GM19239 (cell line): ENCODE data around the gene SNX27.
A peak's percentile ranks its signal among the peaks of the same experiment; 100 is the strongest.

Experiments used
- DNase-seq: peaks from one replicate; pipeline ENCODE4 v3.0.0; 2011; ENCODE audit warnings: low spot score; ENCODE audit not compliant: insufficient read length
- FAIRE-seq: peaks from 2 replicates; lab custom pipeline; 2011; peaks lifted over from hg19 to GRCh38; lab: Jason Lieb, UNC

Gene SNX27

DNA sequence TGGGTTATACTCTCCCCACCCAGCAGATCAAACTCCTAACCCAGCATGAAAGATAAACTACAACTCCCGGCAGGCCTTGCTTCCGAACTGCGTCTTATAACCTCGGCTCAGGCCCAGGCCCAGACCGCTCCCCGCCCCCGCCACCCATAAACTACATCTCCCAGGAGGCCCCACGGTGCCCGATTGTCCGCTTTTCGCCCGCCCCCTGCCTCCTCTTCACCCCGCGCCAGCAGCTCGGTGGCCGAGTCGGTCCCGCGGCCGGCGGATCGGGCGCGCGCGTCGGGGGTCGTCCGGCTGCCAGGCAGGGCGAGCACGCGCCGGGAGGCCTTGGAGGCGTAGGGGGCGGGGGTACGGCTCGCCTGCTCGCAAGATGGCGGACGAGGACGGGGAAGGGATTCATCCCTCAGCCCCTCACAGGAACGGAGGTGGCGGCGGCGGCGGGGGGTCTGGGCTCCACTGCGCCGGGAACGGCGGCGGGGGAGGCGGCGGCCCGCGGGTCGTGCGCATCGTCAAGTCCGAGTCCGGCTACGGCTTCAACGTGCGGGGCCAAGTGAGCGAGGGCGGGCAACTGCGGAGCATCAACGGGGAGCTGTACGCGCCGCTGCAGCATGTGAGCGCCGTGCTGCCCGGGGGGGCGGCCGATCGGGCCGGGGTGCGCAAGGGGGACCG lies at the start of gene SNX27:
TSS of gene SNX27 (plus strand) at position 219 of the 669 bp plus-strand sequence. CDS start at position 371, 152 bp downstream.
- peak; percentile 85 for FAIRE-seq

DNA sequence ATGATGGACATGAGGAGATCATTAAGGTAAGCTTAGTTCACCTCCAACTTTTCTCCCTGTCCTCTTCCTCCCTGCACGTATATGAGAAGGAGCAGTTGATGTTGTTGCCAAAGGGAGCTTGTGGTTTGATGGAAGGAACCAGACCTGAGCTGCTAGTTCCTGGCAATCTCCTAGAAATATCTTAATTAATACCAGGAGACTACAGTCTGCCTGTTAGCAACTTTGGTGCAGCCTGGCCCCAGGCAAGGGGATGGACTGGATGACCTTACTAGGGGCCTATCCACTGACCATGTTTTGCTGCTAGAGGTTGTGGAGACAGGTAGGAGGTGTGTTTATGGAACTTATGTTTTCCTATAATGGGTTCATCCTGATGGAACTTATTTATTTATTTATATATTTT lies 49.2 kb upstream of the SNX27 start:
- FAIRE-seq: no peak
- DNase-seq: no peak

More for the DNA sequence above, at the start of gene SNX27:
- DNase-seq: peak; percentile 96

DNA sequence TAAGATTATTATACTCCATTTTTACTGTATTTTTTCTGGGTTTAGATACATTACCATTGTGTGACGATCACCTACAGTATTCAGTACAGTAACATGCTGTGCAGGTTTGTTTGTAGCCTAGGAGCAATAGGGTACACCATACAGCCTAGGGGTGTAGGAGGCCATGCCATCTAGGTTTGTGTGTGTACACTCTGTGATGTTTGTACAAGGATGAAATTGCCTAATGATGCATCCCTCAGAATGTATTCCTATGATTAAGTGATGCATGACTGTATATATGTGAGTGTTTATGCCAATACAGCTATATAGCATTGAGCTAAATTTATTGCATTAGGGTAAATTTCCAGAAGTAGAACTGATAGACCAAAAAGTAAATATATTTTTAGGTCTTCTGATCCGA lies 48.5 kb upstream of the SNX27 start:
- no peak for DNase-seq
- no peak for FAIRE-seq

GRCh38 chr1:151565502-151566189 lies 46.2 kb upstream of the SNX27 start:
- FAIRE-seq (no peak), DNase-seq (no peak)

DNA sequence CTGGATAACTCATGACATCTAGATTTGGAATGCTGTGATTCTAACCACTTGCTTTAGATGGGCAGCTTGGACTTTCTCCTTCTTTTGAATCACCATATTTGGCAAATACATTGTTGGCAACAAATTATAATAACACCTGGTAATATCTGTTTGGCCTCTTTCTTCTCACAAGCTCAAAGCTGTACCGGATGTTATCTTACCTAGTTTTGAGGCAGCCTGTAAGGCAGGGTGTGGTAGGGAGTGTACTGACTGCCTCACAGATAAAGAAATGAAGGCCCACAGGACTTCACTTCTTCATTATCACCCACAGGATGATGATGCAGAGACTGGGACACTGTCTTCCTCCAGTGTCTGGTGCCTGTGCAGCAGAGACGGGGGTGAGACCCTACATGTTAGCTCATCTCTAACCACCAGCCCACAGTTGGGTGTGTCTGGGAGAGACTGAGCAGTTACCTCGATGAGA lies 43.2 kb upstream of the SNX27 start:
- no peak for FAIRE-seq
- DNase-seq: no peak

DNA sequence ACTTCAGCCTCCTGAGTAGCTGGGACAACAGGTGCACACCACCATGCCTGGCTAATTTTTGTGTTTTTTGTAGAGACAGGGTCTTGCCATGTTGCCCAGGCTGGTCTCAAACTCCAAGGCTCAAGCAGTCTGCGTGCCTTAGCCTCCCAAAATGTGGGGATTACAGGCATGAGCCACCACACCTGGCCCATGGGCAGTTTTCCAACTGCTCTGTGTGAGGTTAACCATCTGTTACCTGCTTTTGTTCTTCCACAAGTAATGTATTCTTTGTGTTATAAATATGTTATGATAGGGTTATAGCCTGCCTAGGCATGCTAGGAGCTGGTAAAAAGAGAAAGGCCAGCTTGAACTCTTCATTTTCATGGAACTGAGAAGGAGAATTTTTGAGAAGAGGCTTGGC lies 41.0 kb upstream of the SNX27 start:
- DNase-seq (no peak), FAIRE-seq (no peak)

DNA sequence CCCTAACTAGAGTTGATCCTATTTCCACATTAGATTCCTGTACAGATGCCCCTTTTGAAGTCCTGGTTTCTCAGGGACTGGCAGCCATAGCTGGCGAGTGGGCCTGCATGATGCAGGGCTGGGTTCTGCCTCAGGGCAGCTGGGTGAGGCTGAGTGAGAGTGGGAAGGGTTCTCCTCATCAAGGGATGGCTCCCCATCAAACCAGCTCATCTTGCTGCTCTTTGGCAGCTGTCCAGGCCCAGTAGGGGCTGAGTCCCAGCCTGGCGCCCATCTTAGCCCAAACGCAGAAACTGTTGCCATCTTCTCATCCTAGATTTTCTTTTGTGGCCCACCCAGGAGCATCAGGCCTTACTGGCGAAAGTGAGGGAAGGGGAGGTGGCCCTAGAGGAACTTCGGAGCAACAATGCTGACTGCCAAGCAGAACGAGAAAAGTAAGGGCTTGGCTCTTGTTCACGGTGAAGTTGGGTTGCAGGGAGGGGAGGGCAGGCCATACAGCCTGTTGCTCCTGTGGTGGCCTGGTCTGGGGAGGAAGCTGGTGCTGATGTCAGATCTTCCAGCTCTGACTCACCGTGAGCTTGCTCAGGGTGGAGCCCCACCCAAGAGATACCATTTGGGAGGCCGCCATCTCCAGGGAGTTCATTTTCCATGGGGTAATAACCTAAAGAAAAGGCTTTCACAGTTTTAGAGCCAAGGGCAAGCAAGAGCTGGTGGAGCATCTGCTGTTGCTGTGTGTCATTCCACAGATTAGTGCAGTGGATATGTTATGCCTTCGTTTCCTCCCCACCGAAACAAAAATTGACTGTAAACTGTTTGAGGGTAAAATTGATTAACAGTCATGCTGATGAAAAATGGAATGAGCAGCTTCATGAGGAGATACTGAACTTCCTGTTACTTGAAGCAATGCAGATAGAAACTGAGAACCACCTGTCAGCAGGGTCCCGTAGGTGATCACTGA lies 37.0 kb upstream of the SNX27 start:
- no peak for FAIRE-seq
- no peak for DNase-seq

DNA sequence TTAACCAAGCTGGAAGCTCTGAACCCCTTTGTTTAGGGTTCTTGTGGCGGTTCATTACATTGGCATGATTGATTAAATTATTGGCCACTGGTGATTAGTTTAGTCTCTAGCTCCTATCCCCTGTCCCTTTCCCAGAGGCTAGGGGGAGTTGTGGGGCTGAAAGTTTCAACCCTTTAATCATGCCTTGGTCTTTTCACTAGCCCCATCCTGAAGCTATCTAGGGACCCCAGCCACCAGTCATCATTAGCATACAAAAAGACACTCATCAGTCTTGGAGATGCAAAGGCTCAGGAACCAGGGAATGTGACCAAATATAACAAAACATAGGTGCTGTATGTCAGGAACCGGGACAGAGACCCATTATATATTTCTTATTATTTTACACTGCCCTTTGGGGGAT lies 34.7 kb upstream of the SNX27 start:
- DNase-seq: no peak

DNA sequence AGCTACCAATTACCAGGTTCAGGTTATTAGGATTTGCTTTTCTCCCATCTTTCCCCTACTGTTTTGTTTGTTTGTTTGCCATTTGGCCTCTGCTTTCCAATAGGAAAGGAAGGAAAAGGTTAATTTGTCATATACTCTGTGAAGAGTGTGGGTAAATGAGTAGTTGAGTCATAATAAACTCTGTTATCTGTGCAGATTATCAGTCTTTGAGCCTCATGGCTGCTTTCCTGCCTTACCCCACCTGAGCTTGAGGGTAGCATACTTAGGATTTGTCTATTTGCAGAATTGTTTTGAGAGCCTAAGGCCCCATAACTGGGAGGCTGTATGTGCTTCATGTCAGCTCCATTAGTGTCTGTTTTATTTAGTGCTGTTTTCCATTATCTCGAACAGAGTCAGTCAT lies 32.9 kb upstream of the SNX27 start:
- DNase-seq (no peak), FAIRE-seq (no peak)

More for the DNA sequence above, 34.7 kb upstream of the SNX27 start:
- FAIRE-seq: no peak

DNA sequence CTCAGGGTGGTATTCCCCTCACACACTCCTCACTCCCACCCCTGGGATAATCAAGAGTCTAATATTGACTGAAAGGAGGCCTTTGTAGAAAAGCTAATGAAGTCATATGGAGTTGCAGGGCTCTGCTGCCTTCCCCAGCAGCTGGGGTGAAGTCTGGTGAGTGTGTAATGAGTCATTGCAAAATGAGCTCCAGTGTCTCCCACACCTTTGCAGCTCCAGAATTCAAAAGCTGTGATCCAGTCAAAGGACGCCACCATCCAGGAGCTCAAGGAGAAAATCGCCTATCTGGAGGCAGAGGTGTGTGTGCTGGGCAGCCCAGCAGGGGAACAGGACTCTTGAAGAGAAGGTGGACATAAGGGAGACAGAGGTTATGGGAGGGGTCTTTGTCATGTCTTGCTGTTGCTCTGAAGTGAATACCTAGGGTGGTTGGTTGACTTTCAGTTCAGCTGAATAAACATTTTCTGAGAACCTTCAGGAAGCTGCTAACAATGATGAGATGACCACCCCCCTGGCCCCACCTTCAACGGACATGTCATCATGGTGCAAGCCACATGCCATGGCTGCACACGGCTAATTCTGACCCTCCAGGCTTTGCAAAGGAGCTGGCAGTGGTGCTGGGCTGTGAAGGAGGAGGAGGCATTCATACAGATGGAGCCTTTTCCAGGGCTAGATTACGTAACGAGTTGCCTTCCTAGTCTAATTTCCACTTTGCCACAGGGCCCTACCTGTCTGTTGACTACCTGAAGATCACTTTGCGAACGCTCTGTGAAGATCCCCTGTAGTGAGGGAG lies 32.2 kb upstream of the SNX27 start:
- FAIRE-seq (no peak), DNase-seq (no peak)

DNA sequence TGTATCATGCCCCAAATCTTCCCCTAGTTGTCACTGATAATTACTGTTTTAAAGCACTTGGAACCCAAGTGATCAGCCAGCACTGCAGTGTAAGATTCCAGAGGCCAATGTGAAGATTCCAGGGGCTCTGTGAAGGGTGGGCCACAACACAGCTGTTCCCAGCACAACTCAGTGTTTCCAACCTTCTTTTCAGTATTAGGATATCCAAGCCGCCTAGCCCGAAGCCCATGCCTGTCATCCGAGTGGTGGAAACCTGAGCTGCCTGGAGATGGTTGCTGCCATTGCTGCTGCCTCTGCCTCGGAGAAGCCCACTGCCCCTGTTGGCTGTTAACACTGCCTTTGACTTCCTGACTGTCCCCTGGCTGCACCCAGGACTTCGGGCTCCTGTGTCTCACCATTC lies 30.4 kb upstream of the SNX27 start:
- no peak for DNase-seq
- FAIRE-seq: no peak

GRCh38 chr1:151581921-151582320 lies 29.9 kb upstream of the SNX27 start:
- no peak for FAIRE-seq

DNA sequence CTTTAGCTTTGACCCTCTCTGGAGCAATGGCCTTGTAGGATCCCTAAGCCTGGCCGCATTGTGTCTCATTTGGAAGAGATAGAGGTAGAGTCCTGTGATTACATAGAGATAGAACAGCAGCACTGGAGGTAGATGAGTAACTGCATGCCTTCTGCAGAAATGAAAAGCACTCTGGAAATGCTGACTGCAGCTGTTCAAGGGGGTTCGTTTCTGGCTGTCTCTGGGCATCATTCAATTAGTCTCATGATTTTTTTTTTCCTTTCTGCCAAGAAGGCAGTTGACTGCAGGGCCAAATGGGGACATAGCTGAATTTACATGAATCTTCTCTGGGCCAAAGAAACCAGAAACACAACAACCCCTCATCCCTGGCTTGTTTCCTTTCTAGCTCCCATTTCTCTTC lies 28.1 kb upstream of the SNX27 start:
- no peak for DNase-seq
- no peak for FAIRE-seq

More at GRCh38 chr1:151581921-151582320, 29.9 kb upstream of the SNX27 start:
- DNase-seq: no peak

DNA sequence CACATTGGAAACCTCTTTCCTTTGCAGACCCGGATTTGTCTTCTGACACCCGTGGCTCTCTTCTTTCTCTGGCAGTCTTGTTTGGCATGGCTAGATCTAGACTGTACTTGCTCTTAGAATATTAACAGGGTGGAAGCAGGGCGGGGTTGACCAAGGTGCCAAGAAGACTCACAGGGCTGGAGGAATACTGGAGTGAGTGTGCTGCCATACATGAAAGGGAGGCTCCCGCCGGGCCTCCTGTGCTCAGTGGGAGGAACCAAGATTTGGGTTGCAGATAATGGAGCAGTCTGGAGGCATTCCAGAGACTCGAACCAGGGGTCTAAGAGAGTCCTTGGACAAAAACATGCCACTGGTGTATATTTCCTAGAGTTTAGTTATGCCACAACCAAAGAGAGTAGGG lies 27.6 kb upstream of the SNX27 start:
- no peak for FAIRE-seq
- DNase-seq: no peak

DNA sequence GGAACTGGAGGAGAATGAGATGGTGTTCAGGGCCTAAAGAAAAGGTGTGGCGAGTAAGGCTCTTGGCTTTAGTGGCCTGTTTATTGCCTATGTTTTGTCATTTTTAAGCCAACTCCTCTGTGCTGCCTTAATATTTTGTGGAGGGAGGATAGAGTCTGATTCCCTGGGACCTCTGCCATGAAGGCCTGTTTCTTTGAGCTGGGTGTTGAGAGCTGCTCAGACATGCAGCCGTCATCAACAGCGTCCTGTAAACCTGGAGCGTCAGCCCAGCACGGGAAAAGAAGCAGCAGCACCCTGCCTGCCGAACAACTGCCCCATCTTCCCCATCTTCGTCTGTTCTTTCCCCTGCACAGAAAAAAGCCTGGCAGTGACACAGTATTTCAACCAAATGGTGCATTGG lies 27.1 kb upstream of the SNX27 start:
- DNase-seq (no peak), FAIRE-seq (no peak)

- no peak for FAIRE-seq
- DNase-seq: no peak
Observed at GRCh38 chr1:151585622-151586021, 26.2 kb upstream of the SNX27 start.

DNA sequence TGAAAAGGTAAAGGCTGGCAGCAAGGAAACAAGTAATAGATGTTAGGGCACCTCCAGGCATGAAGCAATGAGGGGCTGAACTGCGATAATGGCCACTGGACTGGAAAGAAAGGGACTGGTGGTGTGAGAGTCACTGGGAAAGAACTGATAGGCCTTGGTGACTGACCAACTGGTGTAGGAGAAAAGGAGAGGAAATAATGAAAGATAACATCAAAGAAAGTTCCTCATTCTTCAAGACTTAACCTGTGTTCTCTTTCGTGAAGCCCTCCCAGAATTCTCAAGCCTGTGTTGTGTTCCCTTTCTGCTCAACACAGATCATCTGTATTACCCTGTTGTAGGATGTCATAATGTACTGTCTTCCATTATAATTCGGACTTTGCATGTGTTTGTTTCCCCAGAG lies 20.9 kb upstream of the SNX27 start:
- DNase-seq (no peak), FAIRE-seq (no peak)

- no peak for DNase-seq
- FAIRE-seq: no peak
Observed at GRCh38 chr1:151593730-151594129, 18.1 kb upstream of the SNX27 start.

DNA sequence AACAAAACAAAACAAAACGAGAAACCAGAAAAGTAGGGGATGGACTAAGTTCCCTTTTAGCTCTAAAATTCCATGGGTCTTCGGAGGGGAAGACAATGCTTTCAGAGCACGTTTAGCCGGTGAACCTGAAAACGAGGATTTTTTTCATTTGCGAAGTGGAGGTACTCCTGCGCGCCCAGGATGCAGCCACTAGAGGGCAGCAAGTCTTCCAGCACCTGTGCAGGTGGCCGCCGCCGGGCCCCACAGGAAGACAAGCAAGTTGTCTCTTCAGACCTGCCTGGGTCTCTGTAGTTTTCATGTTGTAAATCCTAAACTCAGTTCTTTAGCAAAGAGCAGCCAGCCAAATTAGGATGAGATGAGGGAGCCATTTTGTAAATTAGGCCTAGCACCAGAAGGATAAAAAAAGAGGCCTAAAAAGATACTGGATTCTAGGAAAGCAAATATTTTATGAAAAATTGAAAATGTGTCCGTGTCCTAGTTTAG lies 17.7 kb upstream of the SNX27 start:
- FAIRE-seq (peak; percentile 89), DNase-seq (peak; percentile 80)
